ENCODE measurements around the gene COL11A1.

GRCh38 chr1:102884238-102884637 is 224.1 kb downstream of the COL11A1 start:
- no peak for TF ChIP-seq POLR2A (IDR thresholded peaks at IDR 0.05)
- TF ChIP-seq CTCF (IDR thresholded peaks at IDR 0.05) = no peak
- no peak for TF ChIP-seq POLR2AphosphoS5 (IDR thresholded peaks at IDR 0.05)

All from transverse colon (tissue), 4 donors.